Kidney (tissue), 14 donors: ENCODE measurements around the gene ARHGEF28. TPM values are rescaled to one million over a fixed set of nuclear protein-coding genes. Genes with fewer than 3 reads are reported as not detected.

Source experiments
- DNase-seq, 5 donors: peaks; one replicate each; pipeline ENCODE4 v3.0.0-alpha.2; 2013 to 2020
- FAIRE-seq: peaks from 2 replicates; lab custom pipeline; 2012; peaks lifted over from hg19 to GRCh38; lab: Jason Lieb, UNC
- H3K27ac ChIP-seq, 2 donors: one replicate each; pipeline ENCODE4 v1.7.0; 2013; ENCODE audit warnings: low read depth in 2 of 2, low read length in 2 of 2, inconsistent platforms in 1 of 2
- H3K27me3 ChIP-seq: one replicate; pipeline ENCODE4 v1.7.1; 2013; ENCODE audit warnings: low read length, inconsistent platforms; ENCODE audit not compliant: control insufficient read depth, insufficient read depth
- H3K36me3 ChIP-seq, 3 donors: one replicate each; pipeline versions ENCODE4 v1.7.0 to v1.7.1; 2013; ENCODE audit warnings: low read length in 3 of 3, control low read depth in 1 of 3, inconsistent platforms in 1 of 3; ENCODE audit not compliant: insufficient read depth in 3 of 3, control insufficient read depth in 2 of 3
- H3K4me1 ChIP-seq, 3 donors: one replicate each; pipeline versions ENCODE4 v1.7.0 to v1.7.1; 2013; ENCODE audit warnings: low read length in 3 of 3, inconsistent platforms in 1 of 3, low read depth in 1 of 3; ENCODE audit not compliant: control insufficient read depth in 2 of 3, insufficient read depth in 2 of 3
- H3K4me3 ChIP-seq, 3 donors: one replicate each; pipeline versions ENCODE4 v1.7.0 to v1.8.1; 2013; ENCODE audit warnings: low read length in 3 of 3, control low read depth in 1 of 3, inconsistent platforms in 1 of 3
- H3K9ac ChIP-seq, 3 donors: one replicate each; pipeline versions ENCODE4 v1.7.0 to v1.7.1; 2013; ENCODE audit warnings: low read length in 3 of 3, control low read depth in 1 of 3, inconsistent platforms in 1 of 3
- H3K9me3 ChIP-seq, 3 donors: one replicate each; pipeline versions ENCODE4 v1.7.0 to v1.7.1; 2013; ENCODE audit warnings: low read length in 3 of 3, control low read depth in 1 of 3, inconsistent platforms in 1 of 3; ENCODE audit not compliant: control insufficient read depth in 2 of 3, insufficient read depth in 1 of 3
- intact Hi-C: fragments of 100-400 bp; cut with DNase I; formaldehyde crosslinking; loops from one replicate; pipeline ENCODE4 v1.11.1; 2022
- polyA plus RNA-seq: library from polyadenylated mRNA; stranded (reverse); fragments of 350-450 nt; fragmentation: Illumina TruSeq; extraction: RNeasy Lipid Tissue Mini Kit (QIAGEN cat#74804); gene quantifications from one replicate; pipeline ENCODE4 v1.2.3, GENCODE V29; 2014; ENCODE audit warnings: low read depth, low replicate concordance; ENCODE audit not compliant: insufficient read depth
- total RNA-seq: library from RNA; stranded (reverse); fragmentation: NEBNext Ultra II Directional; extraction: Animal tissue kit (Norgen Biotek cat#: 25700); gene quantifications from one replicate; pipeline ENCODE4 v1.2.1, GENCODE V29; 2021
- TF ChIP-seq, protein P1 (sequence below): IDR thresholded peaks from 3 replicates; pipeline ENCODE4 v1.5.1; 2012; ENCODE audit warnings: mild to moderate bottlenecking, moderate library complexity, borderline replicate concordance; ENCODE audit not compliant: insufficient read depth; ENCODE audit errors: extremely low read depth
- donor health status: control.
- donor health status: control.
- donor health status: control.
- donor health status: control.
- donor health status: control.
- donor health status: DM: yes; HTN: yes; CAD: no.
- donor health status: Normal renal cell carcinoma (clear cell type).

The ARHGEF28 gene
- total and polyA plus RNA-seq, 2 donors from 2014 or later = 21.9 to 66.3 TPM

- Histone ChIP-seq H3K9ac (no peak overlapping the region), H3K9me3 (peaks cover 0 to 13% (median 0%) of the 10 kb centered on the region in 3 donors), H3K27me3 (no peaks in the 10 kb centered on the region), H3K4me3 (no peak overlapping the region), H3K27ac (no peak overlapping the region), H3K36me3 (no peaks in the 10 kb centered on the region), H3K4me1 (peaks cover 0 to 8% (median 0%) of the 10 kb centered on the region in 3 donors)
- intact Hi-C loops = no loop called here
- no peak for FAIRE-seq
- DNase-seq = no peak
- TF ChIP-seq, protein P1, sequence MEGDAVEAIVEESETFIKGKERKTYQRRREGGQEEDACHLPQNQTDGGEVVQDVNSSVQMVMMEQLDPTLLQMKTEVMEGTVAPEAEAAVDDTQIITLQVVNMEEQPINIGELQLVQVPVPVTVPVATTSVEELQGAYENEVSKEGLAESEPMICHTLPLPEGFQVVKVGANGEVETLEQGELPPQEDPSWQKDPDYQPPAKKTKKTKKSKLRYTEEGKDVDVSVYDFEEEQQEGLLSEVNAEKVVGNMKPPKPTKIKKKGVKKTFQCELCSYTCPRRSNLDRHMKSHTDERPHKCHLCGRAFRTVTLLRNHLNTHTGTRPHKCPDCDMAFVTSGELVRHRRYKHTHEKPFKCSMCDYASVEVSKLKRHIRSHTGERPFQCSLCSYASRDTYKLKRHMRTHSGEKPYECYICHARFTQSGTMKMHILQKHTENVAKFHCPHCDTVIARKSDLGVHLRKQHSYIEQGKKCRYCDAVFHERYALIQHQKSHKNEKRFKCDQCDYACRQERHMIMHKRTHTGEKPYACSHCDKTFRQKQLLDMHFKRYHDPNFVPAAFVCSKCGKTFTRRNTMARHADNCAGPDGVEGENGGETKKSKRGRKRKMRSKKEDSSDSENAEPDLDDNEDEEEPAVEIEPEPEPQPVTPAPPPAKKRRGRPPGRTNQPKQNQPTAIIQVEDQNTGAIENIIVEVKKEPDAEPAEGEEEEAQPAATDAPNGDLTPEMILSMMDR = no peak
These were observed 83.6 kb downstream of the ARHGEF28 start for GRCh38 chr5:73709536-73710129.

- Histone ChIP-seq H3K27ac (no peak overlapping the region), H3K36me3 (no peaks in the 10 kb centered on the region), H3K9me3 (no peaks in the 10 kb centered on the region), H3K27me3 (no peaks in the 10 kb centered on the region), H3K9ac (no peak overlapping the region), H3K4me3 (no peak overlapping the region), H3K4me1 (no peaks in the 10 kb centered on the region)
- DNase-seq = no peak
- TF ChIP-seq, protein P1 = no peak
- no peak for FAIRE-seq
- intact Hi-C loops = no loop called here
These were observed 90.3 kb downstream of the ARHGEF28 start for GRCh38 chr5:73716284-73716808.

- Histone ChIP-seq H3K4me1 (no peaks in the 10 kb centered on the region), H3K9ac (no peak overlapping the region), H3K9me3 (no peaks in the 10 kb centered on the region), H3K36me3 (no peaks in the 10 kb centered on the region), H3K4me3 (no peak overlapping the region), H3K27ac (no peak overlapping the region), H3K27me3 (no peaks in the 10 kb centered on the region)
- FAIRE-seq = no peak
- intact Hi-C loops = no loop called here
- DNase-seq = no peak
- TF ChIP-seq, protein P1 = no peak
These were observed 92.8 kb downstream of the ARHGEF28 start for GRCh38 chr5:73718762-73719161.

DNA sequence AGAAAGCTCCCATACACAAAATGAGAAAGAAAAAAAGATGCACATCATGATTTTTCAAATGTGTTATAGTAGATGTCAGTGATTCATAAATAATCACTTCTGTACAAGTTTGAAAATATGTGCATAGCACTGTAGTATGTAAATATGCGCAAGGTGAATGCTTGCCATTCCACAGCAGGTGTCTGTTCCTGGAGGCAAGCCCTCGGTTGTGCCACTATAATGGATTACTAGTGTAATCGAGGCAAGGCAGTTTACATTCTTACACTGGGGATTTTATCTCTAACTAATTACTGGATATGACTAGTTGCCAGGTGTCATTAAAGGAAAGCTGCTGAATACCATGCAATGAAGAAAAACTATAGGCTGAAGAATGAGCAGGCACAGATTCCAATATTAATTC lies 93.6 kb downstream of the ARHGEF28 start:
- FAIRE-seq (no peak), DNase-seq (peak in 1 of 5 donors; percentile 13)
- no peaks in the 10 kb centered on the region for H3K27me3 ChIP-seq
- no peak overlapping the region for H3K9ac ChIP-seq
- H3K4me1 ChIP-seq = no peaks in the 10 kb centered on the region
- H3K27ac ChIP-seq = no peak overlapping the region
- no peaks in the 10 kb centered on the region for H3K9me3 ChIP-seq
- intact Hi-C loops = no loop called here
- TF ChIP-seq, protein P1 = no peak
- H3K36me3 ChIP-seq = no peaks in the 10 kb centered on the region
- no peak overlapping the region for H3K4me3 ChIP-seq
